K562 (cell line): Measurements from ENCODE around the gene JMJD1C. TPM values are rescaled to one million over a fixed set of nuclear protein-coding genes. Genes with fewer than 3 reads are reported as not detected.

Source experiments
- ATAC-seq: fragments of 200-7000 bp; cut with Tn5 transposase; 3 replicates; pipeline ENCODE4 v1.9.1; 2020; ENCODE audit warnings: moderate library complexity
- BruUV-seq: library from RNA; stranded (reverse); fragments of 400-500 nt; replicated peaks from 2 replicates; lab custom pipeline; 2021; lab: Mats Ljungman, UMichigan
- CTCF ChIA-PET: fragments of 300-600 bp; formaldehyde crosslinking; extraction: SDS; loops from one replicate; lab custom pipeline; 2021; ENCODE audit warnings: low intra/inter-chr PET ratio; lab: Yijun Ruan, JAX
- POLR2A ChIA-PET: fragments of 300-600, 350-650 bp; sonication (Branson Sonifier 250); formaldehyde crosslinking; extraction: SDS; loops from one replicate; lab custom pipeline; 2021; ENCODE audit warnings: antibody characterized with exemption, inconsistent platforms; lab: Yijun Ruan, JAX
- DNase-seq, 4 experiments: peaks; one replicate each; pipeline versions ENCODE4 v3.0.0 to v3.0.0-alpha.2; 2011 to 2018; ENCODE audit warnings: low spot score in 3 of 4, mixed read lengths in 3 of 4; ENCODE audit errors: extremely low read depth in 1 of 4
- FAIRE-seq: peaks from 2 replicates; lab custom pipeline; 2011; peaks lifted over from hg19 to GRCh38; lab: Jason Lieb, UNC
- H2AFZ ChIP-seq: 2 replicates; pipeline ENCODE4 v1.6.0; 2011; ENCODE audit warnings: low read depth, low read length, control low read depth, inconsistent platforms
- H3K27ac ChIP-seq: fragments of 200-600 bp; 3 replicates; pipeline ENCODE4 v1.8.0; 2011; ENCODE audit warnings: low read depth, mild to moderate bottlenecking, control low read depth, inconsistent platforms, low read length, moderate library complexity, mixed read lengths; ENCODE audit errors: extremely low read depth
- H3K27me3 ChIP-seq, 2 experiments: fragments of 300-600 bp in 1 of 2; 2 replicates in 1 of 2; 3 replicates in 1 of 2; pipeline versions ENCODE4 v1.6.0 to v1.8.0; 2011; ENCODE audit warnings: inconsistent platforms in 2 of 2, low read length in 2 of 2, mild to moderate bottlenecking in 1 of 2, mixed read lengths in 1 of 2, moderate library complexity in 1 of 2; ENCODE audit not compliant: control insufficient read depth in 2 of 2, insufficient read depth in 2 of 2
- H3K36me3 ChIP-seq: fragments of 300-600 bp; 3 replicates; pipeline ENCODE4 v1.8.0; 2011; ENCODE audit warnings: mild to moderate bottlenecking, low read length, inconsistent platforms; ENCODE audit not compliant: control insufficient read depth, insufficient read depth
- H3K4me1 ChIP-seq, 2 experiments: fragments of 200-600 bp in 1 of 2; replicated peaks in 1 of 2; 2 replicates in 1 of 2; 3 replicates in 1 of 2; pipeline versions ENCODE4 v1.5.1 to v1.8.0; 2011; ENCODE audit warnings: inconsistent platforms in 2 of 2, low read length in 2 of 2, mild to moderate bottlenecking in 1 of 2, mixed read lengths in 1 of 2, moderate library complexity in 1 of 2; ENCODE audit not compliant: control insufficient read depth in 2 of 2, insufficient read depth in 2 of 2
- H3K4me2 ChIP-seq: 2 replicates; pipeline ENCODE4 v1.6.1; 2011; ENCODE audit warnings: low read length, control low read depth, inconsistent platforms, mixed read lengths; ENCODE audit not compliant: insufficient read depth
- H3K4me3 ChIP-seq: fragments of 200-600 bp; sonication (generic), shearing (Covaris generic); 2 replicates; pipeline ENCODE4 v1.5.1; 2016; ENCODE audit warnings: control low read depth, inconsistent platforms
- H3K79me2 ChIP-seq: fragments of 200-600 bp; 3 replicates; pipeline ENCODE4 v1.8.0; 2011; ENCODE audit warnings: low read length, inconsistent platforms; ENCODE audit not compliant: control insufficient read depth, insufficient read depth
- H3K9ac ChIP-seq, 2 experiments: 2 replicates each; pipeline versions ENCODE4 v1.6.0 to v1.6.1; 2011; ENCODE audit warnings: low read depth in 2 of 2, low read length in 2 of 2, control low read depth in 1 of 2, inconsistent platforms in 1 of 2, mild to moderate bottlenecking in 1 of 2, mixed read lengths in 1 of 2; ENCODE audit not compliant: insufficient read depth in 1 of 2
- H3K9me1 ChIP-seq: one replicate; pipeline ENCODE4 v1.6.0; 2011; ENCODE audit warnings: inconsistent platforms, mild to moderate bottlenecking, low read length, moderate library complexity; ENCODE audit not compliant: control insufficient read depth, insufficient read depth
- H3K9me3 ChIP-seq: replicated peaks from 2 replicates; pipeline ENCODE4 v1.5.1; 2011; ENCODE audit warnings: low read depth, low read length, inconsistent platforms; ENCODE audit not compliant: control insufficient read depth, insufficient read depth
- H4K20me1 ChIP-seq: replicated peaks from 2 replicates; pipeline ENCODE4 v1.6.1; 2011; ENCODE audit warnings: low read length, inconsistent platforms, mixed read lengths; ENCODE audit not compliant: control insufficient read depth, insufficient read depth
- KDM2B ChIP-seq: fragments of 250-450 bp; sonication (Bioruptor Pico); IDR thresholded peaks from 2 replicates; pipeline ENCODE4 v1.8.0; 2021; ENCODE audit warnings: mild to moderate bottlenecking, moderate library complexity
- KHSRP ChIP-seq: fragments of 450-650 bp; IDR thresholded peaks from 2 replicates; pipeline ENCODE4 v1.6.1; 2017
- NFRKB ChIP-seq: fragments of 450-650 bp; IDR thresholded peaks from 2 replicates; pipeline ENCODE4 v1.6.1; 2016; ENCODE audit warnings: low read depth
- POU5F1 ChIP-seq: fragments of 150-350 bp; IDR thresholded peaks from 2 replicates; pipeline ENCODE4 v1.6.1; 2014; ENCODE audit warnings: borderline replicate concordance, low read length, low read depth, mild to moderate bottlenecking; ENCODE audit not compliant: partially characterized antibody
- RFX7 ChIP-seq: fragments of 250-450 bp; sonication (Bioruptor Pico); IDR thresholded peaks from 2 replicates; pipeline ENCODE4 v1.5.1; 2021; ENCODE audit warnings: mild to moderate bottlenecking
- WGBS: fragments of 100-300 bp; shearing (Covaris generic); methylation state at CpG from one replicate; pipeline ENCODE4 v1.1.6; 2016; ENCODE audit warnings: low coverage, mixed read lengths; ENCODE audit not compliant: insufficient coverage; ENCODE audit errors: missing lambda C conversion rate; 5-methylcytosine and 5-hydroxymethylcytosine counted together
- in situ Hi-C: fragments of 300-500 bp; cut with MboI; formaldehyde crosslinking; loops from 4 replicates; pipeline ENCODE4 v1.15.0; 2018; ENCODE audit warnings: inconsistent platforms, mixed read lengths
- intact Hi-C: fragments of 100-400 bp; cut with micrococcal nuclease; formaldehyde crosslinking; loops from 2 replicates; pipeline ENCODE4 v1.14.2; 2022
- polyA plus RNA-seq, 8 experiments: library from polyadenylated mRNA; depleted of rRNA in 4 of 8; stranded (reverse) in 5 of 8; unstranded in 3 of 8; fragments of >200 nt; fragmentation: Nextera tagmentation in 2 of 8; fragmentation: Illumina TruSeq in 1 of 8; extraction: Ambion mirVana in 2 of 8; extraction: Trizol in 1 of 8; gene quantifications; 2 replicates each; pipeline versions ENCODE4 v1.2.1 to v1.2.3, GENCODE V29; 2011 to 2014; ENCODE audit warnings: inconsistent platforms in 1 of 8, missing spikeins in 1 of 8
- total RNA-seq, 7 experiments: library from RNA; depleted of rRNA in 6 of 7; stranded (reverse); fragments of >200 nt in 6 of 7; fragmentation: Illumina TruSeq in 2 of 7; extraction: Trizol in 2 of 7; gene quantifications; 2 replicates each; pipeline versions ENCODE4 v1.2.1 to v1.2.3, GENCODE V29; 2011 to 2021; ENCODE audit warnings: low replicate concordance in 1 of 7
- TF ChIP-seq, protein P1 (sequence below): fragments of 250-450 bp; sonication (Bioruptor Pico); IDR thresholded peaks from 2 replicates; pipeline ENCODE4 v1.9.0; 2021; ENCODE audit warnings: mild to moderate bottlenecking
- TF ChIP-seq, protein P2 (sequence below), 2 experiments: fragments of 150-350 bp in 1 of 2; IDR thresholded peaks; 2 replicates each; pipeline ENCODE4 v1.6.1; 2012 to 2016; ENCODE audit warnings: low read depth in 2 of 2, low read length in 2 of 2, mild to moderate bottlenecking in 1 of 2, moderate library complexity in 1 of 2
- TF ChIP-seq, protein P3 (sequence below): fragments of 250-450 bp; sonication (Bioruptor Pico); IDR thresholded peaks from 2 replicates; pipeline ENCODE4 v1.5.0; 2021

Gene JMJD1C
- total and polyA plus RNA-seq, 9 of the 15 experiments (the other 6 are each of a cell fraction or from before 2014, with no cell fraction given): 25.3 to 68.0 (median 47.2) TPM

DNA sequence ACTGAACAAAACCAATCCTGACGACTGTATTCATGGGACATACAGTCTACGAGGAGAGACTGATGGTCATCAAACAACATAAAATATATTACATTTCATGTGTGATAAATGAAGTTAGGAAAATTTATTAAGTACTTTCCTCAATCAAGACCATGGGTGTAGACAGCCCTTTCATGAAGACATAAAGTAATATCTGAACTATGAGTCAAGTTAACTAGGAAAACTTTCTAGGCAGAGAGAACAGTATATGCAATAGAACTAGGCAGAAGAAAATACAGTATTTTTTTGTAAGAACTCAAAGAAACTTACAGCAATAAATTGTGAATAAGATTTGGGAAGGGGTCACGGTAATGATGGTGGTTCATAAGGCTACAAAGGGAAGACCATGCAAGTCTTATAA is 112.8 kb downstream of the JMJD1C start:
- in situ Hi-C loops: no loop called here
- Histone ChIP-seq H3K4me1 (no peaks in the 10 kb centered on the region), H3K9me1 (no peaks in the 10 kb centered on the region), H3K36me3 (no peaks in the 10 kb centered on the region), H3K4me2 (no peak overlapping the region), H3K79me2 (peaks cover 10% of the 10 kb centered on the region; the same call in 2 of the 3 replicates), H3K9ac (no peak overlapping the region), H3K9me3 (no peaks in the 10 kb centered on the region), H3K4me3 (no peak overlapping the region), H3K27me3 (no peaks in the 10 kb centered on the region), H4K20me1 (no peaks in the 10 kb centered on the region), H2AFZ (no peak overlapping the region), H3K27ac (no peak overlapping the region)
- no peak for TF ChIP-seq KDM2B (CRISPR knock-in tag)
- TF ChIP-seq, protein P1, sequence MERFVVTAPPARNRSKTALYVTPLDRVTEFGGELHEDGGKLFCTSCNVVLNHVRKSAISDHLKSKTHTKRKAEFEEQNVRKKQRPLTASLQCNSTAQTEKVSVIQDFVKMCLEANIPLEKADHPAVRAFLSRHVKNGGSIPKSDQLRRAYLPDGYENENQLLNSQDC (CRISPR knock-in tag): no peak
- no peak for TF ChIP-seq RFX7 (CRISPR knock-in tag)
- TF ChIP-seq KHSRP: no peak
- no peak for TF ChIP-seq NFRKB
- TF ChIP-seq, protein P2, sequence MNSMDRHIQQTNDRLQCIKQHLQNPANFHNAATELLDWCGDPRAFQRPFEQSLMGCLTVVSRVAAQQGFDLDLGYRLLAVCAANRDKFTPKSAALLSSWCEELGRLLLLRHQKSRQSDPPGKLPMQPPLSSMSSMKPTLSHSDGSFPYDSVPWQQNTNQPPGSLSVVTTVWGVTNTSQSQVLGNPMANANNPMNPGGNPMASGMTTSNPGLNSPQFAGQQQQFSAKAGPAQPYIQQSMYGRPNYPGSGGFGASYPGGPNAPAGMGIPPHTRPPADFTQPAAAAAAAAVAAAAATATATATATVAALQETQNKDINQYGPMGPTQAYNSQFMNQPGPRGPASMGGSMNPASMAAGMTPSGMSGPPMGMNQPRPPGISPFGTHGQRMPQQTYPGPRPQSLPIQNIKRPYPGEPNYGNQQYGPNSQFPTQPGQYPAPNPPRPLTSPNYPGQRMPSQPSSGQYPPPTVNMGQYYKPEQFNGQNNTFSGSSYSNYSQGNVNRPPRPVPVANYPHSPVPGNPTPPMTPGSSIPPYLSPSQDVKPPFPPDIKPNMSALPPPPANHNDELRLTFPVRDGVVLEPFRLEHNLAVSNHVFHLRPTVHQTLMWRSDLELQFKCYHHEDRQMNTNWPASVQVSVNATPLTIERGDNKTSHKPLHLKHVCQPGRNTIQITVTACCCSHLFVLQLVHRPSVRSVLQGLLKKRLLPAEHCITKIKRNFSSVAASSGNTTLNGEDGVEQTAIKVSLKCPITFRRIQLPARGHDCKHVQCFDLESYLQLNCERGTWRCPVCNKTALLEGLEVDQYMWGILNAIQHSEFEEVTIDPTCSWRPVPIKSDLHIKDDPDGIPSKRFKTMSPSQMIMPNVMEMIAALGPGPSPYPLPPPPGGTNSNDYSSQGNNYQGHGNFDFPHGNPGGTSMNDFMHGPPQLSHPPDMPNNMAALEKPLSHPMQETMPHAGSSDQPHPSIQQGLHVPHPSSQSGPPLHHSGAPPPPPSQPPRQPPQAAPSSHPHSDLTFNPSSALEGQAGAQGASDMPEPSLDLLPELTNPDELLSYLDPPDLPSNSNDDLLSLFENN (IDR thresholded peaks at IDR 0.05; ENCODE audit: low read depth in 2 of 2, low read length in 2 of 2): no peak
- TF ChIP-seq, protein P3, sequence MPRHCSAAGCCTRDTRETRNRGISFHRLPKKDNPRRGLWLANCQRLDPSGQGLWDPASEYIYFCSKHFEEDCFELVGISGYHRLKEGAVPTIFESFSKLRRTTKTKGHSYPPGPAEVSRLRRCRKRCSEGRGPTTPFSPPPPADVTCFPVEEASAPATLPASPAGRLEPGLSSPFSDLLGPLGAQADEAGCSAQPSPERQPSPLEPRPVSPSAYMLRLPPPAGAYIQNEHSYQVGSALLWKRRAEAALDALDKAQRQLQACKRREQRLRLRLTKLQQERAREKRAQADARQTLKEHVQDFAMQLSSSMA (CRISPR knock-in tag): no peak
- TF ChIP-seq POU5F1: no peak
- 89% methylated on average over 3 of the region's 3 CpGs for WGBS
- ChIA-PET POLR2A (interaction anchor here (0.8 kb wide), 1 partner anchor 31 kb away, joined by 3 read pairs; no protein-coding TSS in a partner anchor), CTCF (no interaction called here)
- no peak for DNase-seq
- no TSS peak for BruUV-seq
- no peak for FAIRE-seq
- intact Hi-C loops: no loop called here
- no peak for ATAC-seq
